GM19395 (cell line): Measurements from ENCODE around the gene UFL1.
"Not testable (repeated sequence)": the region's sequence is repeated elsewhere in the genome, so short reads cannot be mapped to it uniquely, and the experiment has no call there.

Experiments
- ATAC-seq: cut with Tn5 transposase; IDR thresholded peaks from one replicate; pipeline ENCODE4 v1.9.1; 2021; ENCODE audit warnings: mild to moderate bottlenecking, moderate library complexity; ENCODE audit not compliant: unreplicated experiment

UFL1 gene

DNA sequence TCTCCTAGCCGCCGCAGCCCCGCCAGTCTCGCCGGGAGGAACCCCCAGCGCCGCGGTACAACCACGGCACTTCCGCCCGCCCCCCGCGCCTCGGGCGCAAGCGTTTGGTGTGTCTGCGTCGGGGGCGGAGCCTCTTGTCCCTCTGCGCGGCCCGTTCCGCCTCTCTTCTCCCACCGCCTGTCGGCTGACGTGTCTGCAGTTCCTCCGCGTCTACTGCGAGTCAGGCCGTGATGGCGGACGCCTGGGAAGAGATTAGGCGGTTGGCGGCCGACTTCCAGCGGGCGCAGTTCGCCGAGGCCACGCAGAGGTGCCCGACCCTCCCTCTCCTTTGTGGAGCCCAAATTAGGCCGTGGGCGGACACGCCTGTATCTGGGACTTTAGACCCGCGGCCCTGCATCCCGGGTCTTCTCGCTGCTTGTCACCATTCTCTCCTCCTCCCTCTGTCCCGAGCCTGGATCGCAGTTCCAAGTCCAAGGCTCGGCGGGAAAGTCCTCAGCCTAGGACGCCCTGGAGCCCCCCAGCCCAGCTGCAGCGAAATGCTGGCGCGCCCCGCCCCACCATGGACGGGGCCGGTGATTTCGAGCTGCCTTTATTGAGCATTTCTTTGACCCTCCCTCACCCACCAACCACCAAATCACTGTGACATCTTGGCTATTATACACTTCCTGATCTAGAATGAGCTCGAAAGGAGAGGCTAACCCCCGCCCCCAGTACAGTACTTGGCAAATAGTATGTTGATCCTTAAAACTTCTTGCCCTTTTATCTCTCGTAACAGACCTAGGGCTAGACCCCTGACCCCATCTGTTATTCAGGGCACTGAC, at the start of gene UFL1:
Gene UFL1, plus strand, starts transcription at position 163 of the 821 bp plus-strand sequence. Its CDS starts 68 bp downstream, at position 231.
- ATAC-seq: peak; percentile 94

DNA sequence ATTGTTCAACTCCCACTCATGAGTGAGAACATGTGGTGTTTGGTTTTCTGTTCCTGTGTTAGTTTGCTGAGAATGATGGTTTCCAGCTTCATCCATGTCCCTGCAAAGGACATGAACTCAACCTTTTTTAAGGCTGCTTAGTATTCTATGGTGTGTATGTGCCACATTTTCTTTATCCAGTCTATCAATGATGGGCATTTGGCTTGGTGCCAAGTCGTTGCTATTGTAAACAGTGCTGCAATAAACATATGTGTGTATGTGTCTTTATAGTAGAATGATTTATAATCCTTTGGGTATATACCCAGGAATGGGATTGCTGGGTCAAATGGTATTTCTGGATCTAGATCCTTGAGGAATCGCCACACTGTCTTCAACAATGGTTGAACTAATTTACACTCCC, 49.3 kb upstream of the UFL1 start:
- not testable (repeated sequence) for ATAC-seq

DNA sequence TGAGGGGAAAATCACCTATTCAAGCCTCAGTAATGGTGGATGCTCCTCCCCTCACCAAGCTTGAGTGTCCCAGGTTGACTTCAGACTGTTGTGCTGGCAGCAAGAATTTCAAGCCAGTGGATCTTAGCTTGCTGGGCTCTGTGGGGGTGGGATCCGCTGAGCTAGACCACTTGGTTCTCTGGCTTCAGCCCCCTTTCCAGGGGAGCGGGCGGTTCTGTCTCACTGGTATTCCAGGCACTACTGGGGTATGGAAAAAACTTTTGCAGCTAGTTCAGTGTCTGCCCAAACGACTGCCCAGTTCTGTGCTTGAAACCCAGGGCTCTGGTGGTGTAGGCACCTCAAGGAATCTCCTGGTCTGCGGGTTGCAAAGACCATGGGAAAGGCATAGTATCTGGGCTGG, 42.9 kb upstream of the UFL1 start:
- ATAC-seq: no peak

DNA sequence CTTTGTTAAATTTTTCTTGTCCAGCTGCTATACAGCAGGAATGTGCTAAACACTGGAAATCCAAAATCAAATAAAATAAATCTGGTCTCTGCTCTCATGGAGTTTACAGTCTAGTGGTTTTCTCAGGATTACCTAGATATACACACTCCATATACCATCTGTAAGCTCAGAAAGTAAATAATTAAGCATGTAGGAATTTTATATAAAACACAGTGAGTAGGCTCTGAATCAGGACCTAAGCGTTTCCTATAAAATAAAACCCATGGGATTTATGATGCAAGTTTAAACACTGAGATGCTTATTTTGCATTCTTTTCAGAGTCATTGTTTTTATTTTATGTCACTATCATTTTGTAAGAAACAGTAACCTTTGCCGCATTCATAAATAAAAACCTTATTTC, 29.7 kb upstream of the UFL1 start:
- ATAC-seq: no peak

DNA sequence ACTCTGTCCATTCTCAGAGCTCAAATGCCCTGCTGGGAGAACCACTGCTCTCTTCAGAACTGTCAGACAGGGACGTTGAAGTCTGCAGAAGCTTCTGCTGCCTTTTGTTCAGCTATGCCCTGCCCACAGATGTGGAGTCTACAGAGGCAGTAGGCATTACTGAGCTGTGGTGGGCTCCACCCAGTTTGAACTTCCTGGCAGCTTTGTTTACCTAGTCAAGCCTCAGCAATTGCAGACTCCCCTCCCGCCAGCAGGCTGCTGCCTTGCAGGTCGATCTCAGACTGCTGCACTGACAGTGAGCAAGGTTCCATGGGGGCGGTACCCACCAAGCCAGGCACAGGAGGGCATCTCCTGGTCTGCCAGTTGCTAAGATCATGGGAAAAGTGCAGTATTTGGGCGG, 21.8 kb upstream of the UFL1 start:
- ATAC-seq: no peak

DNA sequence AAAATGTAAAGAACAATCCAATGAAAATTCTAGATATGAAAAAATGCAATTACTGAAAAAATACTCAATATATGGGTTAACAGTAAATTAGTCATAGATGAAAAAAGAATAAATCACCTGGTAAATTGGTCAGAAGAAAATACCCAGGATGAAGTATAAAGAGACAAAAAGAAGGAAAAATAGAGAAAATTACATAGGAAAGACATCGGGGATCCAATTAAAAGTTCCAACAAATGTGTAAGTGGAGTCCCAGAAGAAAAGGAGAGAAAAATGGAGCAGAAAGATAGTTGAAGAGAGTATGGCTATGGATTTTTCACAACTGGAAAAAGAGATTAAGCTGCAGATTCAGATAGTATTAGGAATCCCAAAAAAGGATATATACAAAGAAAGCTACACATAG, 18.7 kb upstream of the UFL1 start:
- no peak for ATAC-seq

DNA sequence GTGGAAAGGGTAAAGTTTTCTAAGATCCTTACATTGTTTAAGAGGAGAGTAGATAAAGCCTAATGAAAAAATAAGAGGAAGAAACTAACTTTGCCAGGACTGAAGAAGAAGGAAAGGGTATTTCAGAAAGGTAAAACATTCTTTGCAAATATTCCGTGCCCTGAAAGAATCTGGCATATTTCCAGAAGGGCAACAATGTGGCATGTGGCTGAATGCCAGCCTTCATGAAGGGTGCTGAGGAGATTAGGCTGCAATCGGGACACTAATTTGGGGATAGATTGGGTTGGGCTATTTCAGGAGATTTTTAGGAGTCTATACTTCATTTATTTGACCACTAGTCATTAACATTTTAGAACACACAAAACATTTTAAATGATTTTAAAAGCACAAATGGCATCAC, 16.2 kb upstream of the UFL1 start:
- ATAC-seq: no peak

DNA sequence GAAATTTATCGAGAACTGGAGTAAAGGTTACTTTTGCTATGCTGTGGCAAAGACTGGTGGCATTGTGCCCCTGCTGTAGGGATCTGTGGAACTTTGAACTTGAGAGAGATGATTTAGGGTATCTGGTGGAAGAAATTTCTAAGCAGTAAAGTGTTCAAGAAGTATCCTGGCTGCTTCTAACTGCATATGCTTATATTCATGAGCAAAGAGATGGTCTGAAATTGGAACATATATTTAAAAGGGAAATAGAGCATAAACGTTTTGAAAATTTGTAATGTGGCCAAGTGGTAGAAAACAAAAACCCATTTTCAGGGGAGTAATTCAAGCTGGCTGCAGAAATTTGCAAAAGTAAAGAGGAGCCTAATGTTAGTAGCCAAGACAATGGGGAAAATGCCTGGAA, 12.3 kb upstream of the UFL1 start:
- ATAC-seq: no peak

DNA sequence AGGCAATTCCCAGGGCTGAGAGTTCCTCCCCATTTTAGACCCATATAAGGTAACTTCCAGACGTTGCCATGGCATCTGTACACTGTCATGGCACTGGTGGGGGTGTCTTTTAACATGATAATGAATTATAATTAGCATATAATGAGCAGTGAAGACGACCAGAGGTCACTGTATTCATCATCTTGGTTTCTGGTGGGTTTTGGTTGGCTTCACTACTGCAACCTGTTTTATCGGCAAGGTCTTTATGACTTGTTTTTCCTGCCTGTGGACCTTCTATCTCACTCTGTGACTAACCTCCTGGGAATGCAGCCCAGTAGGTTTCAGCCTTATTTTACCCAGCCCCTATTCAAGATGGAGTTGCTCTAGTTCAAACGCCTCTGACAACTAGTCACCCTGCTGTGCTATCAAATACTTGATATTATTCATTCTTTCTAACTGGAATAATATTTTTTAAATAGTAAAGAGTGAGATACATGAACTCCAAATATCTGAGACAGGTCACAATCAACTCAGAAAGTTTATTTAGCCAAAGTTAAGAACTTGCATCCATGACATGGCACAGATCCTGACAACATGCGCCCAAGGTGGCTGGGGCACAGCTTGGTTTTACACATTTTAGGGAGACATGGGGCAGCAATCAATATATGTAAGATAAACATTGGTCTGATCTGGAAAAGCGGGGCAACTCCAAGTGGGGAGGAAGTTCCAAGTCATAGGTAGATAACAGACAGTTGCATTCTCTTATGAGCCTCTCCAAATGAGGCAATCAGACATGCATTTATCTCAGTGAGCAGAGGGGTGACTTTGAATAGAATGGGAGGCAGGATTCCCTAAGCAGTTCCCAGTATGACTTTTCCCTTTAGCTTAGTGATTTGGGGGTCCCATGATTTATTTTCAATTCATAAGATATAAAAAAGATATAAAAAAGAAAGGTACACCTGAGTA, 1.2 kb upstream of the UFL1 start:
- ATAC-seq: no peak

DNA sequence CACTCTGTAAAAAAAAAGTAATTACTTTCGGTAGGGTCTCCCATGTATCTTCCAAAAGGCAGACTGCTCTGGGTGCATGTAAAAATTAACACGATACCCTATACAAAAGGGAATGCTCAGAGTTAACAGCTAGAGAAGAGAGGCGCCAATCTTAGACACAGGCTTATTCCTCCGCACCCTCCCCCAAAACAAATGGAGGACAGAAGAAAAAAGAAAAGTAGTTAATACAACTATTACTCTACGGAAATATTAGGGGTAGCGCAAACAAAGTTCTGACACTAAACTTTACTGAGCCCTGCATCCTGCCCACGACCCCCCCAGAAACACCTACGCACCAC, 331 bp upstream of the UFL1 start:
- ATAC-seq: peak; percentile 33

DNA sequence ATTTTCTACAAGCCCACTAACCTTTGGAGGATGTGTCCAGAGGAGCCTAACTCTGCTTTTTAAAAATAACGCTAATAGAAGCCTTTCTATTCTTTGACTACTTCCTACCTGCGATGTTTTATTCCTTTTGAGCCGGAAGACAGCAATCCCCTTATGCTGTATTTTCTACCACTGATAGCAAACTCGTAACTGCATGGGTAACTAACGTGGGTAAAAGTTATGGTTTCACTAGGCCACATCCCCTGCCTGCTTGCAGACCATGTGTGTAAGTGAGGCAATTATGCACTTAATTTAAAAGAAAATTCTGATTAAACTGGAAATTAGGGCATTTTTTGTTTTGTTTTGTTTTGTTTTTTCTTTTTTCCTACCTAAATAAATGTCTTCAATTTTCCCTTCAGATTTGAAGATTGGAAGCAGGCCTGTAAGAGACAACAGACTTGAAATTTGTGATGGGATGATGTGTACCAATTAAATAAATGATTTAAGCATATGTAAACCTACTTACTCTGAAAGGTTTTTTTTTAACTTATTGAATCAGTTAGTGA, 931 bp downstream of the UFL1 start:
- ATAC-seq: peak; percentile 36

DNA sequence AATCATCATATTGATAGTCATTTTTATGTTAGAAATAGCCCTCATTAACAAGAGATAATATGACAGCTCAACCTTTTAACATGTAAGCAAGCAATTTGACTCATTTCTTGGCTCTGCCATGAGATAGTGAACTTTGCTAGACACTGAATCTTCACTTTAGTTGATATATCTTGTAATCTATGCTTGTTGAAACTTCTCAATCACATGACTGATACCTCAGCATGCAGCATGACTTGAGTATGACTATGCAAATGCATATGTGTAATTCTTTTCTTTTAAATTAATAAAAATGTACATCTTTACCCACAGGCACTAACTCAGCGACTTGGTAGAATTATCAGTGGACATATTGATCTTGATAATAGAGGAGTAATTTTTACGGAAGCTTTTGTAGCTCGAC, 6.6 kb downstream of the UFL1 start:
- ATAC-seq: no peak

DNA sequence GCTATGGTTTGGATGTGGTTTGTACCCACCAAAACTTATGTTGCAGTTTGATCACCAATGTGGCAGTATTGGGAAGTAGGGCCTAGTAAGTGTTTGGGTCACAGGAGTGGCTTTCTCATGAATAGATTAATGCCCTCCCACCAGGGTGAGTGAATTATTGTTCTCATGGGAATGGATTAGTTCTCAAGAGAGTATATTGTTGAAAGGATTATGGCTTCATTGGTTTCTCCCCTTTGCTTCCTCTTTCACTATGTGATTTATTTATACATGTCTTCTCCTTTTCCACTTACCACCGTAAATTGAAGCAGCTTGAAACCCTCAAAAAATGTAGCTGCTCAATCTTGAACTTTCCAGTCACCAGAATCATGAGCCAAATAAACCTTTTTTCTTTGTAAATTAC, 10.8 kb downstream of the UFL1 start:
- no peak for ATAC-seq

DNA sequence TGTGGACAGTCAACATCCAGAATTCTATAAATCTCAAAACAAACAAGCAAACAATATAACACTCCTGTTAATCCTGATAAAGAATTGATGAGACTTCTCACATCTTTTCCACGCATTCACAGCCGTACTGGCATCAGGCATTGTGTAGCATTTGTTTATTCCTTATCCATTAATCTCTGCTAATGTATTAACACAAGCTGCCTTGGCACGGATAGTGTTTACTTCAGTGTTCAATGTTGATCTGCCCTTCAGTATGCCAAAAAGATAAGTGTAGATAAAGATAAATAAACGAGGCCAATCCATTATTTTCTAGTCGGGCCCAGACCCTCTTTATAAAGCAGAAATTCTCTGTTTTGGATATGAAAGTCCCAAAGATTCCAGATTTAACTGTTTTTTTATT, 16.1 kb downstream of the UFL1 start:
- ATAC-seq: no peak

DNA sequence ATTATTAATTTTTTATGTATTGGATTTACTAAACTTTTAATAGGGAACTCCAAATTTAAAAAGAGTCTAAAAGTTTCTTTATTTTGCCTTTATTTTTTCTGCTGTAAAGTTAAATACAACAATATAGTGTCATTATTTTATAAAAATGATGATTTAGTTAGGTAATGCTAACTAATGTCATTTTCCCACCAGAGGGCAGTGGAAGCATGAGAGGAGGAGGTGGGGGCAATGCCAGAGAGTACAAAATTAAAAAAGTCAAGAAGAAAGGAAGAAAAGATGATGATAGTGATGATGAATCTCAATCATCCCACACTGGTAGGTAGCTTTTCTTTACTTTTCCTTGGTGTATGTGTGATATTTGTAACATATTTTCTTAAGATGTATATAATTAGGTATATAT, 21.1 kb downstream of the UFL1 start:
- ATAC-seq: peak; percentile 73

DNA sequence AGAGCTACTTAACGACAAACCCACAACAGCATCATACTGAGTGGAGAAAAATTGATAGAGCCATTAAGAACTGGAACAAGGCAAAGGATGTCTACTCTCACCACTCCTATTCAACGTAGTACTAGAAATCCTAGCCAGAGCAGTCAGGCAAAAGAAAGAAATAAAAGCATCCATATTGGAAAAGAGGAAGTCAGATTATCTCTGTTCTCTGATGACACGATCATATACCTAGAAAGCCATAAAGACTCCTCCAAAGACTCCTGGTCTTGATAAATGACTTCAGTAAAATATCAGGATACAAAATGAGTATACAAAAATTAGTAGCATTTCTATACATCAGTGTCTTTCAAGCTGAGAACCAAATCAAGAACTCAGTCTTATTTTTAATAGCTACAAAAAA, 24.3 kb downstream of the UFL1 start:
- no peak for ATAC-seq

DNA sequence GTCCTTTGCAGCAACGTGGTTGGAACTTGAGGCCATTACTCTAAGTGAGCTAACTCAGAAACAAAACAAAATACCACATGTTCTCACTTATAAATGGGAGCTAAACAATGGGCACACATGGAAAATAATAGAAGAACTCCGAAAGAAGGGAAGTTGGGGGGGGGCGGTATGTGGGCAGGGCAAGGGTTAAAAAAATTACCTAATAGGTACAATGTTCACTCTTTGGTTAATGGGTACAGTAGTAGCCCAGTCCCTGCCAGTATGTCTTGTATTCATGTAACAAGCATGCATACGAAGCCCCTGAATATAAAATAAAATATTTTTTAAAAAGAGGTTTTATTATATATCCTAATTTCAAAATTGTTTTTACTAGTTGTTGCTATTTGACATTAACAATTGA, 26.0 kb downstream of the UFL1 start:
- ATAC-seq: no peak

DNA sequence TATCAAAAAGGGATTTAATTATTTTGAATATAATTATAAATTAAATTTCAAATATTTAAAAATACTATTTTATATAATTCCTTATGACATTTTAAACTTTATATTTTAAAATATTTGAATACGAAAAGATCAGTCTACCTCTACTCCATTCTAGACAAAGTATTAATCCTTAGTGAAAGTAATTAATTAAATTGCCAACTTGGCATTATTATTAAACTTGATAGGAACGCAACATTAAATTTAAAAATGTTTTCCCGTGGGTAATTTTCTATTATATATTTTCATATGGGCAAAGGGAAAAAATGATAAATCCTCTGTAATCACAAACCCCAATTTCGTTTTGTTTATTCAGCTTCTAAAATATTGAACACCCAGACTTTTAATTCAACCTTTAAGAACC, 33.0 kb downstream of the UFL1 start:
- no peak for ATAC-seq

DNA sequence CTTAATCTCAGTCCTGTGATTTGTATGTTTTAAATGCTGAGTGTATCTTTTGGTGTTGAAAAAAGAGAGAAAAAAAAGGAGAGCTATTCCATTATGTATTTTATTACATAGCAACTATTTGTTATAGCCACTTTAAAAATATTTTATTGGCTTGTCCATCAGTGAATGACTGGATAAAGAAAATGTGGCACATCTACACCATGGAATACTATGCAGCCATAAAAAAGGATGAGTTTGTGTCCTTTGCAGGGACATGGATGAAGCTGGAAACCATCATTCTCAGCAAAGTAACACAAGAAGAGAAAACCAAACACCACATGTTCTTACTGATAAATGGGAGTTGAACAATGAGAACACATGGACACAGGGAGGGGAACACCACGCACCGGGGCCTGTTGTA, 38.1 kb downstream of the UFL1 start:
- not testable (repeated sequence) for ATAC-seq

DNA sequence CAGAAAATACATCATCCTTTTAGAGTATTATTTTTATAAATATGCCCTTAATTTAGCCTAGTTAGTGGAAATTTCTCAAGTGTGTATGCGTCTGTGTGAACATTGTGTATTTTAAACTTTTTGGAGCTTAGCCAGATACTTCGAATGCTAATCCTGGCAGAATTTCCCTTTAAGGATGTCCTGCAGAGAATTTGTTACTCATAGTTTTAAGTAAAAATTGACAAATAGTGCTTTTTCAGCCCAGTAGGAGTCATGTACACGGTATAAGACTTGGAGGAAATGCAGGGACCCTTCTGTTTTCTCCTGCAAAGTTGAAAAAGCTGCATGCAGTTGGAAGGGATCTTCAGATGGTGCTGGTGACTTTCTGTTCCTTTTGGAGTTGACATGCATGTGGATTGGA, 41.3 kb downstream of the UFL1 start, which contains the start of gene FHL5:
Gene FHL5, plus strand, starts transcription at position 243 of the 400 bp plus-strand sequence. CDS start 40,486 bp downstream, outside the sequence.
- ATAC-seq: no peak

DNA sequence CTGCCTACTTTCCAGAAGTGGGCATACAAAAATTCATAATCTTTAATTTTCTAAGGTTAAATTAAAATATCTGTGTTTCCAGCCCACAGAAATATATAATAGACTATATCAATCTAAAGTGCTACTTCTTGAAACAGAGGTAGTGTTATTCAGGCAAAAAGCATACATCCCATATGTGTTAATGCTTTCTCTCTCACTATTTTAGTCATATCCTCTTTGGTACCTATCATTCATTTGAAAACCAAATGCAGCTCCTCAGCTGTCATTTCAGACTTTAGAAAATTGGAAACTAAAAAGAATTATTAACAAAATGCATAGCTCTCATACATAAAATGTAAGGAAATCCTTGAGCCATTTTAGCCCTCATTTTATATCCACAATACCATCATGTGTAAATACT, 42.2 kb downstream of the UFL1 start:
- peak; percentile 65 for ATAC-seq

DNA sequence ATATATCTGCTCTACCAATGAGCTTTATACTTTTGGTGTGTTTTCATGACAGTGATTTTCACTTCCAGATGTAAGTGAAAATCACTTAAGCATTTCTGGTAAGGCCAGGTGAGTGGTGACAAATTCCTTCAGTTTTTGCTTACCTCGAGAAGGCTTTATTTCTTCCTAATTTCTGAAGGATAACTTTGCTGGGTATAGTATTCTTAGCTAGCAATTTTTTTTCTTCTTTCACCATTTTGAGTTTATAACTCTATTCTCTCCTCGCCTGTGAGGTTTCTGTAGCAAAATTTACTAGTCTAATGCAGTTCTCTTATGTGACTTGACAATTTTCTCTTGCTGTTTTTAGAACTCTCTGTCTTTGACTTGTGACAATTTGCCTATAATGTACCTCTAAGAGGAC, 48.4 kb downstream of the UFL1 start:
- no peak for ATAC-seq
